ENCODE measurements around the gene TMEM156.

GRCh38 chr4:38943343-38943742 lies 88.9 kb downstream of the TMEM156 start:
- TF ChIP-seq POLR2AphosphoS5 (IDR thresholded peaks at IDR 0.05) = no peak
- TF ChIP-seq CTCF (IDR thresholded peaks at IDR 0.05) = no peak
- no peak for TF ChIP-seq POLR2A (IDR thresholded peaks at IDR 0.05)

Data from breast epithelium (tissue), 3 donors.